Astrocyte (in vitro differentiated cells and primary cell): ENCODE measurements around the gene GUCY2C.

Experiments used
- EZH2 ChIP-seq: IDR thresholded peaks from 2 replicates; pipeline ENCODE4 v1.6.1; 2012; ENCODE audit warnings: mild to moderate bottlenecking, low read length, inconsistent platforms; ENCODE audit not compliant: insufficient read depth
- TF ChIP-seq, protein P1 (sequence below): IDR thresholded peaks from 2 replicates; pipeline ENCODE4 v1.5.1; 2011; ENCODE audit warnings: low read depth, mild to moderate bottlenecking, inconsistent platforms, low read length, moderate library complexity; ENCODE audit not compliant: insufficient read depth

DNA sequence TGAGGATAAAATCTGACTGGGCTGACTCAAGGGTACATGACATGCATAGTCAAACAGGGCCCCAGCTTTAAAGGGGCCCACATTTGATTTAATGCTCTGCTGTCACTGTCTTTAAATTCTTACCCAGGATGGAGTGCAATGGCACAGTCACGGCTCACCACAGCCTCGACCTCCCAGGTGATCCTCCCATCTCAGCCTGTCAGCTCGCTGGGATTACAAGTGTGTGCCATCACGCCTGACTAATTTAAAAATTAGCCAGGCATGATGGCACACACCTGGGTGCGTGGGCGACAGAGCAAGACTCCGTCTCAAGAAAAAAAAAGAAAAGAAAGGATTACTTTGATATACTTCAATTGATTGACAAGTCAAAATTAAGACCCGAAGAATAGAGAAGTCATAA lies 119.5 kb downstream of the GUCY2C start:
- TF ChIP-seq EZH2 = no peak
- TF ChIP-seq, protein P1, sequence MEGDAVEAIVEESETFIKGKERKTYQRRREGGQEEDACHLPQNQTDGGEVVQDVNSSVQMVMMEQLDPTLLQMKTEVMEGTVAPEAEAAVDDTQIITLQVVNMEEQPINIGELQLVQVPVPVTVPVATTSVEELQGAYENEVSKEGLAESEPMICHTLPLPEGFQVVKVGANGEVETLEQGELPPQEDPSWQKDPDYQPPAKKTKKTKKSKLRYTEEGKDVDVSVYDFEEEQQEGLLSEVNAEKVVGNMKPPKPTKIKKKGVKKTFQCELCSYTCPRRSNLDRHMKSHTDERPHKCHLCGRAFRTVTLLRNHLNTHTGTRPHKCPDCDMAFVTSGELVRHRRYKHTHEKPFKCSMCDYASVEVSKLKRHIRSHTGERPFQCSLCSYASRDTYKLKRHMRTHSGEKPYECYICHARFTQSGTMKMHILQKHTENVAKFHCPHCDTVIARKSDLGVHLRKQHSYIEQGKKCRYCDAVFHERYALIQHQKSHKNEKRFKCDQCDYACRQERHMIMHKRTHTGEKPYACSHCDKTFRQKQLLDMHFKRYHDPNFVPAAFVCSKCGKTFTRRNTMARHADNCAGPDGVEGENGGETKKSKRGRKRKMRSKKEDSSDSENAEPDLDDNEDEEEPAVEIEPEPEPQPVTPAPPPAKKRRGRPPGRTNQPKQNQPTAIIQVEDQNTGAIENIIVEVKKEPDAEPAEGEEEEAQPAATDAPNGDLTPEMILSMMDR = no peak
